AG08395 (cell line): Measurements from ENCODE around the gene PIPOX.
A peak's percentile ranks its signal among the peaks of the same experiment; 100 is the strongest.

ENCODE experiments used
- DNase-seq: peaks from one replicate; pipeline ENCODE4 v3.0.0; 2012; ENCODE audit warnings: mixed read lengths, low spot score

Gene PIPOX

GRCh38 chr17:29019475-29020181 is 23.3 kb upstream of the PIPOX start:
- no peak for DNase-seq

GRCh38 chr17:29020576-29020975 is 22.4 kb upstream of the PIPOX start:
- no peak for DNase-seq

- no peak for DNase-seq
Observed at GRCh38 chr17:29021226-29021625, 21.7 kb upstream of the PIPOX start.

GRCh38 chr17:29022074-29022473 is 20.9 kb upstream of the PIPOX start:
- DNase-seq: no peak

GRCh38 chr17:29024316-29024952 is 18.5 kb upstream of the PIPOX start:
- no peak for DNase-seq

GRCh38 chr17:29031488-29031887 is 11.5 kb upstream of the PIPOX start:
- DNase-seq: no peak

- no peak for DNase-seq
Observed at GRCh38 chr17:29032013-29032856, 10.7 kb upstream of the PIPOX start.

GRCh38 chr17:29032857-29033197 is 10.1 kb upstream of the PIPOX start:
- DNase-seq: no peak

GRCh38 chr17:29034510-29034909 is 8.4 kb upstream of the PIPOX start:
- no peak for DNase-seq

GRCh38 chr17:29036584-29036983 is 6.4 kb upstream of the PIPOX start:
- DNase-seq: no peak

- DNase-seq: no peak
Observed at GRCh38 chr17:29037739-29038084, 5.2 kb upstream of the PIPOX start.

- no peak for DNase-seq
Observed at GRCh38 chr17:29038085-29038795, 4.7 kb upstream of the PIPOX start.

- DNase-seq: peak; percentile 65
Observed at GRCh38 chr17:29039764-29040598, 3.0 kb upstream of the PIPOX start.

GRCh38 chr17:29041091-29041490 is 1.9 kb upstream of the PIPOX start:
- DNase-seq: no peak

GRCh38 chr17:29041571-29041970 is 1.4 kb upstream of the PIPOX start:
- DNase-seq: no peak

GRCh38 chr17:29042026-29042678 is 789 bp upstream of the PIPOX start:
- DNase-seq: no peak

GRCh38 chr17:29043539-29044145 is 701 bp downstream of the PIPOX start:
- DNase-seq: no peak

GRCh38 chr17:29045026-29045425 is 2.1 kb downstream of the PIPOX start:
- DNase-seq: no peak

- no peak for DNase-seq
Observed at GRCh38 chr17:29045734-29046472, 3.0 kb downstream of the PIPOX start.

- no peak for DNase-seq
Observed at GRCh38 chr17:29046473-29046839, 3.5 kb downstream of the PIPOX start.
